ENCODE measurements around the gene TMED7.
"Not testable (repeated sequence)": the region's sequence is repeated elsewhere in the genome, so short reads cannot be mapped to it uniquely, and the experiment has no call there.

TMED7 gene

DNA sequence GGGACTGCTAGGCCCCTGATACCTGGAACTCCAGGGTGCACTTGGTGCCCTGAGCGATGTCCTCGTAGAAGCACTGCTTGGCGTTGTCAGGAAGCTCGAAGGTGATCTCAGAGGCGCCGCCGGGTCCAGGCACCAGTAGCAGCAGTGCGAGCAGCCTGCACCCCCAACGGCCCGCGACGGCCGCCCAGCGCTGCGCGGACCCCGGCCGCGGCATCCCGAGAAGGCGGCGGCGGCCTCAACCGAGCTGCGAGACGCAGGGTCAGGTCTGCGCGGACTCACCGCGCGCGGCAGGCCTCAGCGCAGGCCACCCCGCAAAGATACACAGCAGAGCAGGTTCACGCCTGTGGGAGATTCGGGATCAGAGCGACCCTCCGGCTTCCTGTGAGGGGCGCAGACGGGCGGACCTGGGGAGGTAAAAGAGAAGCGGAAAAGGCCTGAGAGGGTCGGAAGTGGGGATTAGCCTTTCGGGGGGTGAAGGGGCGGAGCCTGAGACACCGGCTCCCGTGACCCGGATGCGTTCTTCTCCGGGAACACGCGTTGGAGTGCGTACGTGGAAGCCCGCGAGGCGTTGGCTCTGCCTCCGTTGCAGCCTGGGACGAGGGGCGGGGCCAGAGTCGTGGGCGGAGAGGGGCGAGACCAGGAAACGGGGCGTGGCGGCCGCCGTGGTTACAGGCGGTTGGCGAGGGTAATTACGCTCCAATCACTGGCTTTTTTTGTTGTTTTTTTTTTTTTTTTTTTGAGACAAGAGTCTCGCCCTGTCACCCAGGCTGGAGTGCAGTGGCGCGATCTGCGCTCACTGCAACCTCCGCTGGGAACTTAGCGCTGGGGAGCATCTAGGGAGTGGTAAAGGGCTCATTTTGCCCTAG, at the start of gene TMED7:
Gene TMED7, minus strand, starts transcription at position 458 of the 866 bp plus-strand sequence. Its CDS starts 244 bp downstream, at position 214.
- peak; percentile 99 for DNase-seq (ENCODE audit: low spot score)

DNA sequence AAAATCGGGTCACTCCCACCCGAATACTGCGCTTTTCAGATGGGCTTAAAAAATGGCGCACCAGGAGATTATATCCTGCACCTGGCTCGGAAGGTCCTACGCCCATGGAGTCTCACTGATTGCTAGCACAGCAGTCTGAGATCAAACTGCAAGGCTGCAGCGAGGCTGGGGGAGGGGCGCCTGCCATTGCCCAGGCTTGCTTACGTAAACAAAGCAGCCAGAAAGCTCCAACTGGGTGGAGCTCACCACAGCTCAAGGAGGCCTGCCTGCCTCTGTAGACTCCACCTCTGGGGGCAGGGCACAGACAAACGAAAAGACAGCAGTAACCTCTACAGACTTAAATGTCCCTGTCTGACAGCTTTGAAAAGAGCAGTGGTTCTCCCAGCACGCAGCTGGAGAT, 48.9 kb upstream of the TMED7 start:
- DNase-seq (ENCODE audit: low spot score), result not testable (repeated sequence)

DNA sequence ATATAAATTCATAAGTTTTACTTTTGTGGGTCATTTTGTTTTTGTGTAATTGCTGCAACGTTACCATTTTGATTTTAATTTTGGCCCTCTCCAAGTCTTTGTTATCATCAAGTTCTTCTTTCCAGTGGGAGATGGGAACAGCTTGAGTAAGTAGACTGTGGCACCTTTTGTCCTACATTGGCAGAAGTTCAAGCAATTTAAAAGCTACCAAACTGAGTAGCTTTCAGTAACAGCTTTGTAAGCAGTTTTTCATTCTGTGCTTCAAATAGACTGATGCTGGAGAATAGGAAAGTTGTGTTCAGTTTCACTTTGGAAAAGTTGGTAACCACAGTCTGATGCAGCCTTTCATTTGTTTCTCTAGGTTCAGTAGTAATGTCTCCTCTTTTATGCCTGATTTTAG, 47.8 kb upstream of the TMED7 start:
- DNase-seq (ENCODE audit: low spot score), result no peak

DNA sequence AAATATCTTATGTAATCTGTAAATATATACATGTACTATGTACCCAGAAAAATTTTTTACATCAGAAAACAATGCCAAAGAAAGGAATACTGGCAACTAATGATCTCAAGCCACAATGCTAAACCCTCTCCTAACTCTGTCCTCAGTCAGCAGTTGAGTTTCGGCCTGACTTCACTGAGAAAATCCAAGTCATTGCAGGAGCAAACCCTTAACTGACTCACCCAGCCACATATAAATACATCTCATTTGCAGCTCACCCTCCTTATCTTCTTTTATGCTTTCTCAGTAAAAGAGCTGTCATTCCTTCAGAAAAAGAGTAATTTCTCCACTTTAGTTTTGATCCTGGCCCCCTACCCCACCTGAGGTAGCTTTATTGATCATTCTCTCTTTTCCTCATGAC, 46.1 kb upstream of the TMED7 start:
- DNase-seq (ENCODE audit: low spot score), result no peak

DNA sequence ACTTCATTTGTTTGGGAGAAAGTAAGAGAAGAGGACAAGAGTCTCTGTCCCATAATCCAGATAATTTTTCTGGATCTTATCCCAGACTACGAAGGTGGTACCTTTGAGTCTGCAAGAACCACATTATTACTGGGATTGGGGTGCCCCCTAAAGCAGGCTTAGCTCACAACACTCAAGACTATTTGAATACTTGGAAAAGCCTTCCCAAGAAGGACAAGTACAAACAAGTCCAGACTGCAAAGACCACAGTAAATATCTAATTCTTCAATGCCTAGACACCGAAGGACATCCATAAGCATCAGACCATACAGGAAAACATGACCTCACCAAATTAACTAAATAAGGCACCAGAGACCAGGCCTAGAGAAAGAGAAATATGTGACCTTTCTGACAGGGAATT, 40.2 kb upstream of the TMED7 start:
- DNase-seq (ENCODE audit: low spot score), result no peak

DNA sequence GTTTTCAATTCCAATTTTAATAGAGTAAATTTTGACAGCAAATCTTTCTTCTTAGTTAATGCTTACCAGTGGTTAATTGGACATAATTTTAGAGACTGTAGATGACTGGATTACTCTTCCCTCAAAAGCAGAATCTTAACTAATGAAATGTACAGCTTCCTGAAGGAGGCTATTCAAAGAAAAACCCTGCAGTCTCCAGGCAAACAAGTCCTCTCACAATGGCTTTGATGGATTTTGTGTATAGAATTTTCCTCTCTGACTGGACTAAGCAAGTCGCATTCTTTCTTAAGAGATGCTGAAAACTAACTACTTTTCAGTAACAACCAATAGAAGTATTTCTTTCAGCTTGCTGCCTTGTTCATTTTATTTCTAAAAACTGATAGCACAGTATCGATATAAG, 35.7 kb upstream of the TMED7 start:
- no peak for DNase-seq (ENCODE audit: low spot score)

DNA sequence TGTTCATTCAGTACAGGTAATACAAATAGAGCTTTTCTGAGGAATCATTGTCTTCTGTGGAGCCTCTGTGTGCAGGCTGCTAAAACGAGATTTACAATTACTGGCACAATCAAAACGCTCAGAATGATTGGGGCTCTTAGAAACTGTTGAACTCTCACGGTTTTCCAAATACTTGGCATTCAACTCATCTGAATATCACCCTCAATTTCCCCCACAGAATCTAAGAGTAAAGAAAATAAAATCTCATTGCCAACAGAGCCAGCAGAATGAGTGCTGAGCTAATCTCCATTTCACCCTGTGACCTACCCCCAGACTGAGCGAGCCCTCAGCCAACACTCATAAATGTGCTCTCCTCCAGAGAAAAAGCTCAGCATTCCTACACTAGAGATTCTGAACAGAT, 35.3 kb upstream of the TMED7 start:
- DNase-seq (ENCODE audit: low spot score), result no peak

DNA sequence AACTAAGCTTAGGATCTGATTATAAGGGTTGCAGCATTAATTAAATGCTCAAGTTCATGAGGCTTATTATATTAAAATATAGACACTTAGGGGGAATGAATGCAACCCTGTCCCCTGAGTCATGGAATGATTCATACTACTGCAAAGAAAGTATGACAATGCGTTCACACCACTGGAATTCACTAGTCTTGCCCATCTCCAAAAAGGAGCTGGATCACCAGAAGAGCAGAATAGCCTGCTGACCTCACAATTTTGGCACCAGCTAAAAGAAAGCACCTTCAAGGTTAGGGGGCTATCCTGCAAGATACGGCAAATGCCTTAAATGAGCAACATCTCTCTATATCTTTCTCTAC, 32.0 kb upstream of the TMED7 start:
- DNase-seq (ENCODE audit: low spot score), result peak; percentile 79

DNA sequence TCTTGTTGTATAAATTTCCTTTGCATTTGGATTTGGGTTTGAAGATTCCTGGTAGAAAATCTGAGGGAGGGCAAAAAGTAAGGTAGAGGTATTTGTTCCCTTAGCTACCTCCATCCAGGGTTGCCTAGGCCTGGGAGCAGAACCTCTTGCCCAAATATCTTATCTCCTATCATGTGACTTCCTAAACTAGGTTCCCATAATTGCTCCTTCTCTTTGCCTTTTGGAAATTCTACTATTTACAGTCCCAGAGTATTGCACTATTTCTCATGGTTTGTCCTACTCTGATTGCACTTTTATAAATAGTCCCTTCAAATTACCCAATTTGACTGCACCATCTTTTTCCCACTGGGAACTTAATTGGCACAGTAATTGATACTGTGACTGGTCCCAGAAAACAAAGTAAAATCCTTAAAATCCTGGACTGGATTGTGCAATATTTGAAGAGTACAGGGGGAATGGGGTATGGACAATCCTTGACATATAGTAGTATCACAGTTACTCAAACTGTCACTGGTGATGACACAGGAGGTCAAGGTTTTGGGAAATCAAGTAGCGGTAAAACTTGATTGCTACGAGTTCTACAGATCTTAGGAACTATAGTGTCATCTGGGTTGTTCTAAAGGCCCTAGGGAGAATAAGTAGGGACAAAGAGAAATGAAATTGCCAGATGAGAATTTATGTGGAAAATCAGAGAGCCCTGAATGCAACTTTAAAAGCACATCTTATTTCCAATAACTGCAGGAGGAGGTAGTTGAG, 31.5 kb upstream of the TMED7 start:
- DNase-seq (ENCODE audit: low spot score), result peak; percentile 17

DNA sequence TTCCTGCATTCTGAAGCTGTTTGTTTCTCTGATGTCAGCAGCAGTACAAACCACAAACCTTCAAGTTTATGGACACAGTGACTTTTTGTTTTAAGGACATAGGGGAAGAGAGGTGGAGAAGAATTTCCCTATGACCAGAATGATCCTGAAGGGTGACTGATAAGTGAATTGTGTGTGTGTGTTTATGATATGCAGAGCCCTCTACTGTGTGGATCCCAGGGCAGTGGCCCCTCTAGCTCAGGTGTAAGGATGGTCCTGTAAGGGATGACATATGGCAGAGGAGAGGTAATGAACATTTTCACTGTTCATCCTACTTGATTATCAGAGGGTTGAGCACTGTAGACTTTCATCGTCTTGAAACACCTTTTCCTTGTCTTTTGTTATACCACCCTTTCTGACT, 30.6 kb upstream of the TMED7 start:
- DNase-seq (ENCODE audit: low spot score), result peak; percentile 27

DNA sequence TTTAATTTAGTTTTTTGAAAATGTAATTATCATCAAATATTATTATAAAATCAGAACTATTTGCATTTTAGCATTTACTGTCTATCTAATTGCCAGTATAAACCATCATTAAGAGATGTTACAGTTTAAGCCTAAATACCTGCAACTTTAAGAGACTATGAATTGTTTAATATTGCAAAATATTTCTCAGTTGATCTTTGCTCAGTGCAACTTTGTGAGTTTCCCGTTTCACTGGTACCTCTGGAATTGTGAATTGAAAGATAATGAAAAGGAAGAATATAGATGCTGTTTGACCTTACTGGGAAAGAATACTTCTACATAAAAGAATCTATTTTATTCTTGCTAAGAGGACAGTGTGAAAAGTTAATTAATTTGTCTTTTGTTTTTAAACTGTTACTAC, 30.2 kb upstream of the TMED7 start:
- no peak for DNase-seq (ENCODE audit: low spot score)

DNA sequence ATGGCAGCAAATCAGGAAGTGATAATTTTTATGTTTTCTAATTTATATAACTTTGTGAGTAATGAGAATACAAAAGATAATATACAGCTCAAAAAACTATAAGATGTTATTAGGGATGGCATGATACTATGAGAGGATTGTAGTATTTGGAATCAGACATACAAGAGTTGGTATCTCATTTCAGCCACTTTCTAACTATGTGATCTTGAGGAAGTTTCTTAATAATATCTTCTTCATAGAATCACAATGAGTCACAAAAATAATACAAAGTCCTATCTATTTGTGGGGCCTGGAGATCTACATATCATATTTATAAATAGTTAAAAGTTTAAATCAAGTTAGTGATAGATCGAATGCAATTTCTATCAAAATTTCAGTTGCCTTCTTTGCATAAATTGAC, 23.7 kb upstream of the TMED7 start:
- no peak for DNase-seq (ENCODE audit: low spot score)

DNA sequence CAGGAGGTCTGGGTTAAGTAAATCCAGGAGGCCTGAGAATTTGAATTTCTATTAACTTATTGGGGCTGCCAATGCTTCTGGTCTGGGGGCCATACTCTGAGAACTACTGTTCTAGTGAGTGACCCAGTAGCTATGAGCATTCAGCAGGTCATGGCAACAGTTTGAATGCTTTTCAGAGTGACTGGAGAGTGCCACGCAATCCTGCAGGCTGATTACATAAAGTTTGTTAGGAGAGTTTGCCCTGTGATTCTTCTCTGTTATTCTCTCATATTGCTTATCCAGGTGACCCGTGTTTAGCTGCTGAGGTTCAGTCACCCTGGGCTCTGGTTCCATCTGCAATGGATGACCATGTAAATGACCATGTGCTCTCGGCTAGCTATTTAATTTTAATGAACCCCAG, 22.2 kb upstream of the TMED7 start:
- no peak for DNase-seq (ENCODE audit: low spot score)

DNA sequence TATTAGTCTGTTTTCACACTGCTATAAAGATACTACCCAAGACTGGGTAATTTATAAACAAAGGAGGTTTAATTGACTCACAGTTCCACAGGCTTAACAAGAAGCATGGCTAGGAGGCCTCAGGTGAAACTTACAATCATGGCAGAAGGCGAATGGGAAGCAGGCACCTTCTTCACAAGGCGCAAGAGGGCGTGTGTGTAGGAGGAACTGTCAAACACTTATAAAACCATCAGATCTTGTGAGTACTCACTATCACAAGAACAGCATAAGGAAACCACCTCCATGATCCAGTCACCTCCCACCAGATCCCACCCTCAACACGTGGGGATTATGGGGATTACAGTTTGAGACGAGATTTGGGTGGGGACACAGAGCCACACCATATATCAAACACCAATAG, 19.6 kb upstream of the TMED7 start:
- not testable (repeated sequence) for DNase-seq (ENCODE audit: low spot score)

DNA sequence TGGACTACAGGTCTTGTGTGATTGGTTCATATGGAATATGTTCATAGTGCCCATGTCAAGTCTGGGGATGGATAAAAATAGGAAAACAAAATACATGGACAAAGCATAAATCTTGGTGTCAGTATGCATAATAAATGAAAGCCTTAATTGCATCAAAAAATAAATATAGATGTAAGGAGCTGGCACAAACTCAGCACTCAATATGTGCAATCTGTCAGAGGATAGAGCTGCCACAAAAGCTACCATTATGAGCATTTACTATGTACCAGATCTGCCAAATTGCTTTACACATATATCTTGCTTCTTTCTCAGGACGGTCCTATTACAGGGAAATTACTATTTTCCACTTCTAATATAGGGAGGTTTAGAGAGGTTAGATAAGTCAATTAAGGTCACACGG, 18.2 kb upstream of the TMED7 start:
- DNase-seq (ENCODE audit: low spot score), result no peak

DNA sequence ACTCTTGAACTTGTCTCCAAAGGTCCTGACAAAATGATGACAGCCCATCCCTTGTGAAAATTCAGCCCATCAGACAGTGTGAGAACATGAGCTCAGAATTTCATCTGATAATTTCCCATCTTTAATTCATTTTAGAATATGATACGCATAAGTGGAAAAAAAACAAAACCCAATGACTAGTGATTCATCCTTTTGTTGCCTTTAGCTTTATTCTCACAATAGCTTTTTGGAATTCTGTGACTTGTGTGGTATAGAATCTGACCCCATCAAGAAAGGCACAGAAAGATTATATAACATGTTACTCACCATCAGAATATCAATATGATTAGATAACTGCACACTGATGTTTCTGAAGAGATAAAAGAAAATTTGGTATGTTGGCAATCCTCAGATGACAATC, 16.1 kb upstream of the TMED7 start:
- no peak for DNase-seq (ENCODE audit: low spot score)

DNA sequence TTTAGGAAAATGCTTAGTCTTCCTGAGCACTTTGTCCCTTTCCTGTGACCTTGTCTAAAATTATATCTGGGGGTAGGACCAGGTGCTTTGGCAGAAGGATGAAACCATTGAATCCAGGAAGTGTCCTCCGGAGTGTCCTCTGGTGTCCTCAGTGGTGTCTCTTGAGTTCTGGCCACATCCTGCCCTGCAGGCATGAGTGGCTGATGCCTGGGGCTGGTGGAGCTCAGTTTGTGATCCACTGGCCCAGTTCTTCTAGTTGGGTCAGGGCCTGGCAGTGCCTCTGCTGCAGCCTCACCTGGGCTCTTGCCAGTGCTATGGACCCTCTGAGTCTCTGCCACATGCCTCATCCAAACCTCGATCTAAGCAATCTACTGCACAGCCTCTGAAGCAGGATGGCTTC, 14.4 kb upstream of the TMED7 start:
- no peak for DNase-seq (ENCODE audit: low spot score)

DNA sequence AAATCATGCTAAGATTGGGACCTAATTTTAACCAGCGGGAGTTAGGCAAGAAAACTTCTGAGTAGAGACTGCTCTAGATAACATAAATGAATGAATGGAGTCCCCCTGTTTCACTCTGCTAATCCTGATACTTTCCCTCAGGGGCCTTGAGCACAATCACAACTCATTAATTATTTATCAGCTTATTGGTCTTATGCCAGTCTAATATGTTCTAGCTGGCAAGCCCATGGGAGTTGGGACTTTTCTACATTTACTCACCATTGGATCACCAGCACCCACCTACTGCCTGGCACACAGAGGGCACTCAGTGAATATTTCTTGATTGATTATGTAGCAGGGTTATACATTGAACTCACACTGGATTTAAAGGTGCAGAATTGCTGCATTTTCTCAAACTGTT, 13.5 kb upstream of the TMED7 start:
- DNase-seq (ENCODE audit: low spot score), result peak; percentile 51

DNA sequence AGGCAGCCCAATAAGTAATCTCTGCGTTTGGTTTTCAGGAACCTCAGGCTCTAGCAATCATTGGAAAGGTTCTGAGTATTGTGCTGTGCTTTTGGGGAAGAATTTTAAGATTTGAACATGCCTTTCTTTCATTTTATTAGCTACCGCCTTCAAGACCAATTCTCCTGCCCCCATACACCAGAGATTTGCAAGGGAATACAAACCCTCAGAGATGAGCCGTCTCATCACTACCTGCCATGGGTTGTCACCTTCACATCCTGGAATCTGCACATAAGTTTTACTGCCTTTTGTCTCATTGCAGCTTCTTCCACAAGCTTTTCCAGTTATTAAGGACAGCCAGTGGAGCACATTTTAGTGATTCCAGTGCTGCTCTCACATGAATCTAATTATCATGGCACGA, 11.7 kb upstream of the TMED7 start:
- DNase-seq (ENCODE audit: low spot score), result no peak

DNA sequence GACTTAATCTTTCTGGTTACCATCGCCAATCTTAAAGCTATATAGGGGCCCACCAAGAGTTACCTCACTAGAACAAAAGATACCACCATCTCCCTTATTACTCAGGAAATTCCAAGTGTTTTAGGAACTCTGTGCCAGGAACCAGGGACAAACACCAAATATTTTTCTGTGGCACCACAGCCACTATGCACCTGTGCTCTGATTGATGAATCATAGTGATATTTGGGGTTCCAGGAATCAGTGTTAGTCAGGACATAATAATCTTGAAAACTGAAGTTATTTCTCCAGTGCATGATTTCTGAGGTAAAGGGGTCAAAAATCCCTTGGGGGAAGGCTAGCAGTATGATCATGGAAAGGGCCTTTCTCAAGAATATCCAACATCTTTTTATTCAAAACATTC, 10.2 kb upstream of the TMED7 start:
- no peak for DNase-seq (ENCODE audit: low spot score)

DNA sequence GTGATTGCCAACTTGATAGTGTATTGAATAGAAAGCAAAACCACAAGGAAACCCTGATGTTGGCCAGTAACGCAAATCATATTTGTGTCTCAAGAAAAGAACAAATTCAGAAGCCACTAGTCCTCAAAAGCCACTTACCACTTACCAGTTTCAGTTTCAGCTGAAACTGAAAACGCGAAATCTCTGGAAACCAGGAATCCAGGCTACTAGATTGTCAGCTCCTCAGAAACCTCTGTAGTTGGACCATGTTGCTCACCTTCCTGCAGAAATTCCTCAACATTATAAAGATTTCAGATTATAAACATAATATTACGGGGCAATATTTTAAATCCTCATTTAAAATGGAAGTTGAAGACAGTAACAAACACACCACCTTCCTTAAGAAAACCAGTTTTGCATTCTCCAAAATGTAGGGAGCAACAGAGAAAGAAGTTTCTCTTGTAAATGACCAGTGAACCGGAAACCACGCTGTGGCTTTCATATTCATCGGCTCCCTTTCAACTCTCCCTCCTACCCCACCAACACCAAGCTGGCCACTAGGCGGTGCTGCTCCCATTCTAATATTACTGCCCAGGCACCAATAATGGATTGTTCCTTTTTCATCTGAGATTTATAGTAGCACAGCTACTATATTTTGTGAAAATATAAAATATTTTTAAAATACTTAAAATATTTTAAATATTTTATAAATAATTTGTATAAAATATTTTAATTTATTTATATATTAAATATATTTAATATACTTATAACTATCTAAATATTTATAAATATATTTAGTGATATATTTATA, 8.7 kb upstream of the TMED7 start:
- DNase-seq (ENCODE audit: low spot score), result peak; percentile 84

DNA sequence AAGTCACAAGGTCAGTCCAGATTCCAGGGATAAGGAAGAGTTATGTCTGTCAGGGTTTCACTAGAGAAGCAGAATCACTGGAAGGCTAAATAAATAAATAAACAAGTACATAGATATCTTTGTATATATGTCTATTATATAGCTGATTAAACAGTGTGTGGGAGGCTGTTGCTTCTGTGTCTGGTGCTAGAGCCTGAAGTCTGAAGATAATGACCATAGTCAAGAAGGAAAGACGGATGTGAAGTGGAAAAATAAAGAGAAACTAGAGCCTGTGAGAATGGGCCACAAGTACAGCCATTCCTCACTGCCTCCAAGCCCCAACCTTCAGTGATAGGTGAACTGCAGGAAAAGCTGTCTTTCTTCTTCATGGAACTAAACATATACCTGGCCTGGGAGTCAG, 4.1 kb upstream of the TMED7 start:
- DNase-seq (ENCODE audit: low spot score), result no peak

Measured in kidney tubule cell (primary cell).